SK-N-SH (cell line): ENCODE data around the gene ROBO1. TPM values are rescaled to one million over a fixed set of nuclear protein-coding genes. Genes with fewer than 3 reads are reported as not detected.

Source experiments
- CTCF ChIA-PET: fragments of 300-600, 350-600 bp; formaldehyde crosslinking; extraction: SDS; loops from one replicate; lab custom pipeline; 2021; lab: Yijun Ruan, JAX
- POLR2A ChIA-PET: fragments of 350-600 bp; sonication (Branson Sonifier 250); formaldehyde crosslinking; extraction: SDS; loops from one replicate; lab custom pipeline; 2020; ENCODE audit warnings: antibody characterized with exemption, inconsistent platforms; lab: Yijun Ruan, JAX
- DNase-seq: peaks from one replicate; pipeline ENCODE4 v3.0.0; 2012
- H2AFZ ChIP-seq: fragments of 200-600 bp; sonication (generic); 2 replicates; pipeline ENCODE4 v1.8.1; 2016; ENCODE audit warnings: antibody characterized with exemption, mild to moderate bottlenecking, low read depth
- H3F3A ChIP-seq: fragments of 200-600 bp; sonication (generic); replicated peaks from 2 replicates; pipeline ENCODE3; 2016; ENCODE audit warnings: antibody characterized with exemption, mild to moderate bottlenecking; ENCODE audit not compliant: insufficient read depth
- H3K27ac ChIP-seq, 2 experiments: fragments of 200-500 bp in 1 of 2; fragments of 200-600 bp in 1 of 2; sonication (Bioruptor generic) in 1 of 2; sonication (generic), shearing (Covaris generic) in 1 of 2; 2 replicates each; pipeline versions ENCODE4 v1.5.1 to v1.6.1; 2014 to 2016; ENCODE audit warnings: low read depth in 2 of 2, inconsistent platforms in 1 of 2, low read length in 1 of 2, mild to moderate bottlenecking in 1 of 2, mixed read lengths in 1 of 2
- H3K27me3 ChIP-seq: fragments of 200-600 bp; sonication (generic), shearing (Covaris generic); 2 replicates; pipeline ENCODE4 v1.6.1; 2016; ENCODE audit warnings: mixed run types; ENCODE audit not compliant: insufficient read depth
- H3K36me3 ChIP-seq, 2 experiments: fragments of 200-500 bp in 1 of 2; fragments of 200-600 bp in 1 of 2; sonication (Bioruptor generic) in 1 of 2; sonication (generic) in 1 of 2; replicated peaks in 1 of 2; 2 replicates each; pipeline versions ENCODE3 to v1.5.1; 2014 to 2016; ENCODE audit warnings: low read length in 1 of 2, mild to moderate bottlenecking in 1 of 2; ENCODE audit not compliant: insufficient read depth in 2 of 2, control insufficient read depth in 1 of 2
- H3K4me1 ChIP-seq, 2 experiments: fragments of 200-500 bp in 1 of 2; fragments of 200-600 bp in 1 of 2; sonication (Bioruptor generic) in 1 of 2; sonication (generic), shearing (Covaris generic) in 1 of 2; 2 replicates each; pipeline versions ENCODE4 v1.5.1 to v1.6.1; 2014 to 2016; ENCODE audit warnings: low read depth in 1 of 2, low read length in 1 of 2, mixed run types in 1 of 2; ENCODE audit not compliant: insufficient read depth in 2 of 2, control insufficient read depth in 1 of 2
- H3K4me2 ChIP-seq: fragments of 200-600 bp; sonication (generic), shearing (Covaris generic); 2 replicates; pipeline ENCODE4 v1.6.1; 2017; ENCODE audit warnings: mixed run types
- H3K4me3 ChIP-seq, 2 experiments: fragments of 200-500 bp in 1 of 2; fragments of 200-600 bp in 1 of 2; sonication (Bioruptor generic) in 1 of 2; sonication (generic), shearing (Covaris generic) in 1 of 2; 2 replicates each; pipeline versions ENCODE4 v1.5.1 to v1.8.1; 2014 to 2016; ENCODE audit warnings: low read depth in 2 of 2, inconsistent platforms in 1 of 2, low read length in 1 of 2, mild to moderate bottlenecking in 1 of 2, mixed read lengths in 1 of 2, moderate library complexity in 1 of 2
- H3K79me2 ChIP-seq: fragments of 200-600 bp; sonication (generic); 2 replicates; pipeline ENCODE4 v1.8.1; 2017; ENCODE audit warnings: mild to moderate bottlenecking; ENCODE audit not compliant: insufficient read depth
- H3K9ac ChIP-seq: fragments of 200-600 bp; sonication (generic); 2 replicates; pipeline ENCODE4 v1.6.1; 2017; ENCODE audit warnings: mixed run types
- H3K9me2 ChIP-seq: fragments of 200-600 bp; sonication (generic); 2 replicates; pipeline ENCODE4 v1.6.1; 2017; ENCODE audit warnings: mixed run types
- H3K9me3 ChIP-seq: fragments of 200-600 bp; sonication (generic); 2 replicates; pipeline ENCODE4 v1.6.1; 2017; ENCODE audit warnings: mixed run types, mild to moderate bottlenecking, moderate library complexity
- H4K20me1 ChIP-seq: fragments of 200-600 bp; sonication (generic); 2 replicates; pipeline ENCODE4 v1.6.1; 2017; ENCODE audit warnings: mild to moderate bottlenecking, mixed run types; ENCODE audit not compliant: insufficient read depth
- ELF1 ChIP-seq: IDR thresholded peaks from 2 replicates; pipeline ENCODE4 v1.4.0; 2012
- EP300 ChIP-seq, 2 experiments: IDR thresholded peaks; 2 replicates each; pipeline versions ENCODE4 v1.4.0 to v1.6.1; 2012; ENCODE audit warnings: borderline replicate concordance in 1 of 2, low read depth in 1 of 2, low read length in 1 of 2
- EZH2phosphoT487 ChIP-seq: fragments of 200-600 bp; sonication (generic); IDR thresholded peaks from 2 replicates; pipeline ENCODE4 v1.6.1; 2017; ENCODE audit warnings: low read depth, mixed run types, mild to moderate bottlenecking, antibody characterized with exemption, moderate library complexity, borderline replicate concordance
- FOSL2 ChIP-seq: IDR thresholded peaks from 2 replicates; pipeline ENCODE4 v1.4.0; 2012; ENCODE audit warnings: low read depth, mild to moderate bottlenecking, moderate library complexity, borderline replicate concordance
- FOXJ3 ChIP-seq: sonication (generic); formaldehyde crosslinking; IDR thresholded peaks from 2 replicates; pipeline ENCODE4 v1.5.1; 2020; ENCODE audit warnings: mild to moderate bottlenecking, missing genetic modification reagents
- FOXM1 ChIP-seq: IDR thresholded peaks from 2 replicates; pipeline ENCODE4 v1.4.0; 2012; ENCODE audit warnings: low read depth, mild to moderate bottlenecking
- GABPA ChIP-seq: IDR thresholded peaks from 2 replicates; pipeline ENCODE4 v1.4.0; 2012; ENCODE audit warnings: low read depth, mild to moderate bottlenecking
- POLR2AphosphoS5 ChIP-seq: IDR thresholded peaks from 2 replicates; pipeline ENCODE4 v1.6.1; 2012; ENCODE audit warnings: low read depth, low read length
- RAD21 ChIP-seq: IDR thresholded peaks from 2 replicates; pipeline ENCODE4 v1.6.1; 2012; ENCODE audit warnings: mild to moderate bottlenecking, low read length
- RCOR1 ChIP-seq: fragments of 150-350 bp; IDR thresholded peaks from 2 replicates; pipeline ENCODE4 v1.6.1; 2017; ENCODE audit warnings: antibody characterized with exemption, low read length
- RFX5 ChIP-seq: IDR thresholded peaks from 2 replicates; pipeline ENCODE4 v1.6.1; 2012; ENCODE audit warnings: mild to moderate bottlenecking, improper control_type of control experiment, low read length
- RXRA ChIP-seq: IDR thresholded peaks from 2 replicates; pipeline ENCODE4 v1.4.0; 2012; ENCODE audit warnings: low read depth, mild to moderate bottlenecking, borderline replicate concordance
- TAF1 ChIP-seq: IDR thresholded peaks from 2 replicates; pipeline ENCODE4 v1.6.1; 2012; ENCODE audit warnings: low read depth, mild to moderate bottlenecking, low read length, moderate library complexity, borderline replicate concordance
- TEAD4 ChIP-seq: IDR thresholded peaks from 2 replicates; pipeline ENCODE4 v1.4.0; 2012; ENCODE audit warnings: mild to moderate bottlenecking, borderline replicate concordance; ENCODE audit not compliant: insufficient read depth
- WGBS: methylation state at CpG from one replicate; pipeline ENCODE4 v1.1.6; 2017; ENCODE audit warnings: low lambda C conversion rate; 5-methylcytosine and 5-hydroxymethylcytosine counted together
- polyA plus RNA-seq, 3 experiments: library from polyadenylated mRNA; depleted of rRNA; stranded (reverse); fragments of >200 nt; gene quantifications; 2 replicates each; pipeline ENCODE4 v1.2.3, GENCODE V29; 2012
- TF ChIP-seq, protein P1 (sequence below): fragments of 150-350 bp; IDR thresholded peaks from 2 replicates; pipeline ENCODE4 v1.6.1; 2016; ENCODE audit warnings: mild to moderate bottlenecking, low read depth, low read length
- TF ChIP-seq, protein P2 (sequence below): IDR thresholded peaks from 2 replicates; pipeline ENCODE4 v1.4.0; 2012; ENCODE audit warnings: low read depth
- TF ChIP-seq, protein P3 (sequence below): fragments of 200-600 bp; sonication (generic); IDR thresholded peaks from 2 replicates; pipeline ENCODE4 v1.6.1; 2017; ENCODE audit warnings: antibody characterized with exemption, mild to moderate bottlenecking, moderate library complexity
- TF ChIP-seq, protein P4 (sequence below): IDR thresholded peaks from 2 replicates; pipeline ENCODE4; 2012
- TF ChIP-seq, protein P5 (sequence below): fragments of 150-350 bp; IDR thresholded peaks from 2 replicates; pipeline ENCODE4 v1.6.1; 2017; ENCODE audit warnings: antibody characterized with exemption, low read length, low read depth, borderline replicate concordance

ROBO1 gene
- polyA plus RNA-seq, 1 of the 3 experiments (the other 2 are of a cell fraction): 22.7 TPM

DNA sequence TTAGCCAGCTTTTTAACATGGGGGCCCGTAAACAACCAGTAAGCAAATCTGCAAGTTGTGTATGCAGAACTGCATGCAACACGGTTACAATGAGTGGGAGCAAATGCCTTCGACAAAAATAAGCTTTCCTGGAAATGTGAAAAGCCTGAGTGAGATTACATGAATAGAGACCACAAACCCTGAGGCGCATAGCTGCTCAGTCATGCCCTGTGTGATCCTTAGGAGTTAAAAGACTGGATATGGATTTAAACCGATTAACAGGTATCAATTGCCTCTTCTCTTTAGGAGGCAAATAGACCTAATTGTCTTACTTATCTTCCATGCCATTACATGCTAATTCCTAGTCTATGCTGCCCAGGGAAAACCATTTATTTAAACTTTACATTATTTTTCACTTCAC, 810.3 kb downstream of the ROBO1 start (continued):
- TF ChIP-seq EP300 (IDR thresholded peaks at IDR 0.05; ENCODE audit: borderline replicate concordance in 1 of 2, low read depth in 1 of 2, low read length in 1 of 2) (no peak), EZH2phosphoT487 (no peak), RAD21 (no peak), FOXJ3 (CRISPR knock-in tag) (no peak), GABPA (no peak), RXRA (no peak), POLR2AphosphoS5 (no peak), RCOR1 (no peak)
- TF ChIP-seq, protein P1, sequence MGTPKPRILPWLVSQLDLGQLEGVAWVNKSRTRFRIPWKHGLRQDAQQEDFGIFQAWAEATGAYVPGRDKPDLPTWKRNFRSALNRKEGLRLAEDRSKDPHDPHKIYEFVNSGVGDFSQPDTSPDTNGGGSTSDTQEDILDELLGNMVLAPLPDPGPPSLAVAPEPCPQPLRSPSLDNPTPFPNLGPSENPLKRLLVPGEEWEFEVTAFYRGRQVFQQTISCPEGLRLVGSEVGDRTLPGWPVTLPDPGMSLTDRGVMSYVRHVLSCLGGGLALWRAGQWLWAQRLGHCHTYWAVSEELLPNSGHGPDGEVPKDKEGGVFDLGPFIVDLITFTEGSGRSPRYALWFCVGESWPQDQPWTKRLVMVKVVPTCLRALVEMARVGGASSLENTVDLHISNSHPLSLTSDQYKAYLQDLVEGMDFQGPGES: no peak
- TF ChIP-seq, all 33 proteins: peak for 0

DNA sequence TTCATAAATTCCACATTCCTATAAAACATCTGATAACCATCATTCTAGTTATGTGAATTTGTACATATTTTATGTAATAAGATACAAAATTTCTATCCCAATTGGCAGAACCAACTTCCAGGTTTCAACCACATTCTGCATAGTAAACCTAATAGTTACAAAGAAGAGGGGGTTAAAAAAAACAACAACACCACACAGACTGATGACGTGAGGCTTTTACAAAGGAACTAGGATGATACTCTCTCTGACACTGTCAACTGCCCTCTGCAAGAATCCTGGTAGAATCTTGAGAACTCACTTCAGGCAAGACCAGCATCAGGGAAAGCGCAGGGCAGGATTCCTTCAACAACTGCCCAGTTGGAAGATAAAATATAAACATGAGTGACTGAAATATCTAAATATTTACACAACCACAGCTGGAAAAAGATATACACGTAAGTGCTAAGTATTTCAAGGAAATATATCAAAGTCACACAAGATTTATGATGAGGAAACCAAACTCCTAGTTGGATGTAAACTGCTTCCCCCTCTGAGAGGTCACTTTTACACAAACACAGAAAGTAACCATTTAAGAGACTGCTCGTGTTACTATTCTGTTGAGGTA, 816.4 kb downstream of the ROBO1 start:
- no peaks in the 10 kb centered on the region for H4K20me1 ChIP-seq
- WGBS: 80% methylated on average over 4 of the region's 4 CpGs
- TF ChIP-seq RCOR1 (no peak), RFX5 (no peak), EP300 (IDR thresholded peaks at IDR 0.05; ENCODE audit: borderline replicate concordance in 1 of 2, low read depth in 1 of 2, low read length in 1 of 2) (no peak), TEAD4 (no peak), POLR2AphosphoS5 (no peak), FOSL2 (no peak), TAF1 (no peak), RAD21 (no peak), ELF1 (no peak), GABPA (no peak), FOXM1 (no peak)
- TF ChIP-seq, protein P2, sequence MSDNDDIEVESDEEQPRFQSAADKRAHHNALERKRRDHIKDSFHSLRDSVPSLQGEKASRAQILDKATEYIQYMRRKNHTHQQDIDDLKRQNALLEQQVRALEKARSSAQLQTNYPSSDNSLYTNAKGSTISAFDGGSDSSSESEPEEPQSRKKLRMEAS: no peak
- TF ChIP-seq, protein P3, sequence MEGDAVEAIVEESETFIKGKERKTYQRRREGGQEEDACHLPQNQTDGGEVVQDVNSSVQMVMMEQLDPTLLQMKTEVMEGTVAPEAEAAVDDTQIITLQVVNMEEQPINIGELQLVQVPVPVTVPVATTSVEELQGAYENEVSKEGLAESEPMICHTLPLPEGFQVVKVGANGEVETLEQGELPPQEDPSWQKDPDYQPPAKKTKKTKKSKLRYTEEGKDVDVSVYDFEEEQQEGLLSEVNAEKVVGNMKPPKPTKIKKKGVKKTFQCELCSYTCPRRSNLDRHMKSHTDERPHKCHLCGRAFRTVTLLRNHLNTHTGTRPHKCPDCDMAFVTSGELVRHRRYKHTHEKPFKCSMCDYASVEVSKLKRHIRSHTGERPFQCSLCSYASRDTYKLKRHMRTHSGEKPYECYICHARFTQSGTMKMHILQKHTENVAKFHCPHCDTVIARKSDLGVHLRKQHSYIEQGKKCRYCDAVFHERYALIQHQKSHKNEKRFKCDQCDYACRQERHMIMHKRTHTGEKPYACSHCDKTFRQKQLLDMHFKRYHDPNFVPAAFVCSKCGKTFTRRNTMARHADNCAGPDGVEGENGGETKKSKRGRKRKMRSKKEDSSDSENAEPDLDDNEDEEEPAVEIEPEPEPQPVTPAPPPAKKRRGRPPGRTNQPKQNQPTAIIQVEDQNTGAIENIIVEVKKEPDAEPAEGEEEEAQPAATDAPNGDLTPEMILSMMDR: no peak
- TF ChIP-seq, protein P4, sequence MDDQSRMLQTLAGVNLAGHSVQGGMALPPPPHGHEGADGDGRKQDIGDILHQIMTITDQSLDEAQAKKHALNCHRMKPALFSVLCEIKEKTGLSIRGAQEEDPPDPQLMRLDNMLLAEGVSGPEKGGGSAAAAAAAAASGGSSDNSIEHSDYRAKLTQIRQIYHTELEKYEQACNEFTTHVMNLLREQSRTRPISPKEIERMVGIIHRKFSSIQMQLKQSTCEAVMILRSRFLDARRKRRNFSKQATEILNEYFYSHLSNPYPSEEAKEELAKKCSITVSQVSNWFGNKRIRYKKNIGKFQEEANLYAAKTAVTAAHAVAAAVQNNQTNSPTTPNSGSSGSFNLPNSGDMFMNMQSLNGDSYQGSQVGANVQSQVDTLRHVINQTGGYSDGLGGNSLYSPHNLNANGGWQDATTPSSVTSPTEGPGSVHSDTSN: no peak
- TF ChIP-seq, protein P5, sequence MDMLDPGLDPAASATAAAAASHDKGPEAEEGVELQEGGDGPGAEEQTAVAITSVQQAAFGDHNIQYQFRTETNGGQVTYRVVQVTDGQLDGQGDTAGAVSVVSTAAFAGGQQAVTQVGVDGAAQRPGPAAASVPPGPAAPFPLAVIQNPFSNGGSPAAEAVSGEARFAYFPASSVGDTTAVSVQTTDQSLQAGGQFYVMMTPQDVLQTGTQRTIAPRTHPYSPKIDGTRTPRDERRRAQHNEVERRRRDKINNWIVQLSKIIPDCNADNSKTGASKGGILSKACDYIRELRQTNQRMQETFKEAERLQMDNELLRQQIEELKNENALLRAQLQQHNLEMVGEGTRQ: no peak
- H2AFZ ChIP-seq: no peak overlapping the region
- H3K36me3 ChIP-seq: peaks cover 0 to 3% of the 10 kb centered on the region in 2 experiments
- DNase-seq: no peak
- no peak overlapping the region for H3K4me2 ChIP-seq
- no peaks in the 10 kb centered on the region for H3K27me3 ChIP-seq
- H3K9ac ChIP-seq: no peak overlapping the region
- peaks cover 0 to 11% of the 10 kb centered on the region in 2 experiments; a peak in 2 of 4 replicates for H3K4me1 ChIP-seq
- ChIA-PET CTCF (no interaction called here), POLR2A (no interaction called here)
- no peak overlapping the region for H3K4me3 ChIP-seq
- no peaks in the 10 kb centered on the region for H3K9me2 ChIP-seq
- no peaks in the 10 kb centered on the region for H3K9me3 ChIP-seq
- peaks cover 6% of the 10 kb centered on the region for H3F3A ChIP-seq
- no peak overlapping the region for H3K27ac ChIP-seq
- H3K79me2 ChIP-seq: peaks cover 30% of the 10 kb centered on the region
